Stimulated activated CD4-positive, alpha-beta T cell treated with anti-CD3 and anti-CD28 coated beads, Interleukin-15, amount 100 ng/mL, for 1 hour (primary cell): Measurements from ENCODE around the gene CHST11.

Experiments
- DNase-seq, 2 donors: peaks; one replicate each; pipeline ENCODE4 v3.0.0-alpha.2; 2020; ENCODE audit warnings: low read depth in 1 of 2, low spot score in 1 of 2

The CHST11 gene

GRCh38 chr12:104649217-104649824 lies 192.6 kb downstream of the CHST11 start:
- DNase-seq: no peak

GRCh38 chr12:104649921-104650320 lies 193.2 kb downstream of the CHST11 start:
- no peak for DNase-seq

- DNase-seq: no peak
Observed at GRCh38 chr12:104650541-104650940, 193.8 kb downstream of the CHST11 start.

- DNase-seq: no peak
Observed at GRCh38 chr12:104651811-104652210, 195.1 kb downstream of the CHST11 start.

GRCh38 chr12:104652358-104652757 lies 195.6 kb downstream of the CHST11 start:
- DNase-seq: no peak

- DNase-seq: no peak
Observed at GRCh38 chr12:104652910-104653309, 196.2 kb downstream of the CHST11 start.

- DNase-seq: no peak
Observed at GRCh38 chr12:104653730-104654664, 197.2 kb downstream of the CHST11 start.

- no peak for DNase-seq
Observed at GRCh38 chr12:104654665-104655609, 198.2 kb downstream of the CHST11 start.

- no peak for DNase-seq
Observed at GRCh38 chr12:104656383-104656782, 199.6 kb downstream of the CHST11 start.

- no peak for DNase-seq
Observed at GRCh38 chr12:104656921-104657320, 200.2 kb downstream of the CHST11 start.

GRCh38 chr12:104657726-104658484 lies 201.2 kb downstream of the CHST11 start:
- no peak for DNase-seq

- no peak for DNase-seq
Observed at GRCh38 chr12:104659058-104659457, 202.3 kb downstream of the CHST11 start.

GRCh38 chr12:104662203-104662602 lies 205.5 kb downstream of the CHST11 start:
- DNase-seq: no peak

GRCh38 chr12:104662908-104663307 lies 206.2 kb downstream of the CHST11 start:
- DNase-seq: no peak

GRCh38 chr12:104664351-104664750 lies 207.6 kb downstream of the CHST11 start:
- DNase-seq: no peak

- no peak for DNase-seq
Observed at GRCh38 chr12:104665296-104665695, 208.5 kb downstream of the CHST11 start.

- DNase-seq: no peak
Observed at GRCh38 chr12:104667139-104667538, 210.4 kb downstream of the CHST11 start.

- no peak for DNase-seq
Observed at GRCh38 chr12:104668274-104668718, 211.5 kb downstream of the CHST11 start.

- DNase-seq: no peak
Observed at GRCh38 chr12:104669089-104669721, 212.5 kb downstream of the CHST11 start.

GRCh38 chr12:104669851-104670337 lies 213.1 kb downstream of the CHST11 start:
- DNase-seq: no peak
